ENCODE data around the gene MAN2C1. TPM values are rescaled to one million over a fixed set of nuclear protein-coding genes. Genes with fewer than 3 reads are reported as not detected.
A peak's percentile ranks its signal among the peaks of the same experiment; 100 is the strongest.
"Not testable (repeated sequence)": the region's sequence is repeated elsewhere in the genome, so short reads cannot be mapped to it uniquely, and the experiment has no call there.

Gene MAN2C1
- total RNA-seq, 1 donor from 2014 or later = 96.1 TPM

DNA sequence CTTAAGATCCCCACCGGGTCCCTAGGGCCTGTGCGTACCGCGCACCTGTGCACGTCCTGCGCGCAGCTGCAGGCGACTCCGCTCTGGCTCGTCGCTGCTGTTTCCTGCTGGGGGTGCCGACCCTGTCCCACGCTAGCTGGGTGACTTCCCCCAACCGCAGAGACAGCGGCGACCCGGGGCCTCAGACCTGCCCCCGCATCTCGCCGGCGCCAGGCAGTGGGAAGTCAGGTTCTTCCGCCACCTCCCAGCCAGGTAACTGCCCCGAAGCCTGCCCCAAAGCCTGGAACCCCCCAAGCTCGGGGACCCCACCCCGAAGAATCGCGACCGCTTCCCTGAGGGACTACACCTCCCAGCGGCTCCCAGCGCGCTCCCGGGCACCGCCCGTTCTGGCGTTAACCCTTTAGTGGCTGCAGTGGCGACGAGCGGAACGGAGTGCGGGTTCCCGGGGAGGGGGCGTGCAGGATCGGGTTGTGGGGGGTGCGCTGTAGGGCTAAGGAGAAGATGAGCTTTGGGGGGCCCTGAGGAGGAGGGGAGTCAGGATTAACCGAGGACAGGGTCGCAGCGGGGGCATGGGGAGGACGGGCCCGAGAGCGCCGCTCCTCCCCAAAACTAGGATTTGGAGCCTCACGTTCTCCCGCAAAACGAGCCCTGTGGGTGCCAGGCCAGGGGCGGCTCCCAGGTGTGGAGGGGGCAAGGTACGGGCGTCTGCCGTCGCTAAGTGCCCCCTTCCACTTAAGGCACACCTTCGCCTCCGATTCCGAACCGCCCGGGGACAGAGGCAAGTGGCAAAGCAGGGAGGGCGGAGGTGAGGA lies 21.0 kb downstream of the MAN2C1 start:
- ATAC-seq (peak; percentile 85), DNase-seq (ENCODE audit: low spot score) (peak; percentile 82)

DNA sequence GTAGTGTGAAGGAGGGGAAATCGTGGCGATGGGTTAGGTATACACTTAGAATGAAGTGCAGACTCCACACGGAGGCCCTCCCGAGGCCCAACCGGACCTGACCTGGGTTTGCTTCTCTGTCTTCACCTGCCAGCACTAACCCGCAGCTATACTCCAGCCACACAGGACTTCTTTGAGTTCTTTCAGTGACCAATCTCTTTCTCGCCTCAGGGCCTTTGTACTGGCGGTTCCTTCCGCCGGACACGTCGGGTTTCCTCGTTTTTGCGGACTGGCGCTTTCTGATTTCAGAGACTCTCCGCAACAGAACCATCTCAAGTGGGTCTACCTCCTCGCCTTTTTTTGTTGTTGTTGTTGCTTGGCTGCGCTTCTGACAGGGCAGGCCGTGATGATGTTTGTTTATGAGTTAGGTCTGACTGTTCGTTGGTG lies 21.6 kb downstream of the MAN2C1 start, which contains the start of gene NEIL1:
NEIL1 (plus strand) TSS at position 244 of the 426 bp plus-strand sequence. CDS start 1,867 bp downstream, outside the sequence.
- no peak for DNase-seq (ENCODE audit: low spot score)

GRCh38 chr15:75343953-75344352 lies 24.5 kb downstream of the MAN2C1 start:
- DNase-seq (ENCODE audit: low spot score); ATAC-seq: not testable (repeated sequence)

More for the DNA sequence above, 21.6 kb downstream of the MAN2C1 start, which contains the start of gene NEIL1:
- peak; percentile 34 for ATAC-seq

GRCh38 chr15:75342221-75342620 lies 26.2 kb downstream of the MAN2C1 start:
- ATAC-seq (no peak), DNase-seq (ENCODE audit: low spot score) (no peak)

- DNase-seq (ENCODE audit: low spot score) = no peak
- ATAC-seq = no peak
Observed at GRCh38 chr15:75339531-75340240, 28.7 kb downstream of the MAN2C1 start.

DNA sequence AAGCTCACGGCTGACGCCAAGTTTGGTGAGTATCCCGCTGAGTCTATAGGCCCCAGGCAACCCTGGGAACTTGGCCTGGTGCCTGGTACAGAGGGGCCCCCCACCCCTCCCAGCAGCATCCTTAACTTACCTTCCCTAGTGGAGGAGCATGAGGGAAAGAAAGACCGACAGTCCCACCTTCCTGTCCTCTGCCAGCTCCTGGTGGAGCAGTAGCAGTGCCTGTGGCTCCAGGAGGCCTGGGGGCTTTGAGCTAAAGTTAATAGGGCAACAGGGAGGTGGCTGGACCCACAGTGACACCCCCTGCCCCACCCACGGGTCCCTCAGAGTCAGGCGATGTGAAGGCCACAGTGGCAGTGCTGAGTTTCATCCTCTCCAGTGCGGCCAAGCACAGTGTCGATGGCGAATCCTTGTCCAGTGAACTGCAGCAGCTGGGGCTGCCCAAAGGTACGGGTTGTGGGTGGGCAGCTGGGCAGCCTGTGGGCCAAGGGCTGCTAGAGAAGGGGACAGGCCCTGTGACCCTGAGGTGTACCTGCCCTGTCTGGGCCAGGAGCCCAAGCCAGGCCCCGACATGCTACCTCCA lies 29.7 kb downstream of the MAN2C1 start:
- DNase-seq (ENCODE audit: low spot score) (no peak), ATAC-seq (no peak)

DNA sequence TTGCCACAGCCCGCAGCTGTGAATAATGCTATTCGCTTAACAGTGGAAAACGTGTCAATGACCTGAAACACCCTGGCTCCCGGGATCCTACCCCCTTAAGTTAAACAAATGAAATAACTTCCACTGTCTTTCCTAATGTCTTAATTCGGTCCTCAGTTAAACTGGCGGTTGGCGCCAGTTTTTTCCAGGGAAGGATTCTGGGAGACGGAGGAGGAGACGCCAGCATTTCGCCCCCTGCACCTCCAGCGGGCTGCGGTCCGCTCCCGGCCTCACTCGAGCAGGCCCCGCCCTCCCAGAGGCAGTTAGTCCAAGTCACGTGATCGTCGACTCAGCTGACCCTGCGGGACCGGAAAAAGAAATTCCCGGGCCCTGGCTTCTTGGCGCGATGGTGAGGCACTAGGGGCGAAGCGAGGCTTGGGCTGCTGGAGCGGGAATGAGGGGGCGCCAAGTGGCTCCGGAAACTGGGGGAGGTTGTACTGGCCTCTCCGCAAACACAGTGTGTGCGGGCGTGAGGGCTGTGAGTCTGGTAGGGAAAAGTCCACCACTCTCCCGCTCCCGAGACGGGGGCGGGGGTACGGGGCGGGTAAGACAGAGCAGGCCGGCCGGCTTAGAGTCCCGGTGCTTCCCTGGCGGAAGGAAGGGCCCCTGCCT lies 32.6 kb downstream of the MAN2C1 start, which contains the start of gene COMMD4:
COMMD4 (plus strand) TSS at position 359 of the 651 bp plus-strand sequence; CDS start at position 386, 27 bp downstream.
- ATAC-seq = peak; percentile 96
- peak; percentile 96 for DNase-seq (ENCODE audit: low spot score)

- DNase-seq (ENCODE audit: low spot score) = no peak
- no peak for ATAC-seq
Observed at GRCh38 chr15:75335313-75335704, 33.1 kb downstream of the MAN2C1 start.

DNA sequence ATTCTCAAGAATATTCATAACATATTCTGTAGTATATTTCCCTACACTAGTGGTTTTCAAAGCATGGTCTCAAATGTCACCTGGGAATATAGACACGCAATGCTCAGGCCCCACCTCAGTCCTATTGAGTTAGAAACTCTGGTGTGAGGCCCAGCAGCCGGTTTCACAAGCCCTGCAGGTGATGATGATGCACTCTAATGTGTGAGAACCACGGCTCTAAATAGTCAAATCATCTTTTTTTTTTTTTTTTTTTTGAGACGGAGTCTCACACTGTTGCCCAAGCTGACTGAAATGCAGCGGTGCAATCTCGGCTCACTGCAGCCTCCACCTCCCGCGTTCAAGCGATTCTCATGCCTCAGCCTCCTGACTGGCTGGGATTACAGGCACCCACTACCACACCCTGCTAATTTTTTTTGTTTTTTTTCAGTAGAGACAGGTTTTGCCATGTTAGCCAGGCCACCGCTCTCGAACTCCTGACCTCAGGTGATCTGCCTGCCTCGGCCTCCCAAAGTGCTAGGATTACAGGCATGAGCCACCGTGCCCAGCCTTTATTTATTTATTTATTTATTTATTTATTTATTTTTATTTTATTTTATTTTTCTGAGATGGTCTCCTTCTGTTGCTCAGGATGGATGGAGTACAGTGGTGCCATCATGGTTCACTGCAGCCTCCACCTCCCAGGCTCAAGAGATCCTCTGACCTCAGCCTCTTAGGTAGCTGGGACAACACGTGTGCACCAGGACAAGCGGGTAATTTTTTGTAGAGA lies 34.6 kb downstream of the MAN2C1 start:
- not testable (repeated sequence) for DNase-seq (ENCODE audit: low spot score); ATAC-seq

DNA sequence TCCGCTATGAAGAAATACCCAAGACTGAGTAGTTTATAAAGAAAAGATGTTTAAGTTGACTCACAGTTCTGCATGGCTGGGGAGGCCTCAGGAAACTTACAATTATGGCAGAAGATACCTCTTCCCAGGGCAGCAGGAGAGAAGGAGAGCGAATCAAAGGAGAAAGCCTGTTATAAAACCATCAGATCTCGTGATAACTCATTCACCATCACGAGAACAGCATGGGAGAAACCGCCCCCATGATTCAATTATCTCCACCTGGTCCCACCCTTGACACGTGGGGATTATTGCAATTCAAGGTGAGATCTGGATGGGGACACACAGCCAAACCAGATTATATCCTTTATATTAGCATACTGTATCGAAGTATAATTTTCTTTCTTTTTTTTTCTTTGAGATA lies 36.3 kb downstream of the MAN2C1 start:
- not testable (repeated sequence) for ATAC-seq; DNase-seq (ENCODE audit: low spot score)

- DNase-seq (ENCODE audit: low spot score) (no peak), ATAC-seq (no peak)
Observed at GRCh38 chr15:75329571-75329970, 38.8 kb downstream of the MAN2C1 start.

- DNase-seq (ENCODE audit: low spot score) (no peak), ATAC-seq (no peak)
Observed at GRCh38 chr15:75328493-75329314, 39.7 kb downstream of the MAN2C1 start.

GRCh38 chr15:75327491-75327890 lies 40.9 kb downstream of the MAN2C1 start:
- no peak for ATAC-seq
- DNase-seq (ENCODE audit: low spot score) = no peak

- no peak for ATAC-seq
Observed at GRCh38 chr15:75327005-75327404, 41.4 kb downstream of the MAN2C1 start.

GRCh38 chr15:75325922-75326321 lies 42.5 kb downstream of the MAN2C1 start:
- DNase-seq (ENCODE audit: low spot score) (no peak), ATAC-seq (no peak)

More at GRCh38 chr15:75327005-75327404, 41.4 kb downstream of the MAN2C1 start:
- no peak for DNase-seq (ENCODE audit: low spot score)

GRCh38 chr15:75321711-75322110 lies 46.7 kb downstream of the MAN2C1 start:
- ATAC-seq = no peak
- DNase-seq (ENCODE audit: low spot score) = no peak

DNA sequence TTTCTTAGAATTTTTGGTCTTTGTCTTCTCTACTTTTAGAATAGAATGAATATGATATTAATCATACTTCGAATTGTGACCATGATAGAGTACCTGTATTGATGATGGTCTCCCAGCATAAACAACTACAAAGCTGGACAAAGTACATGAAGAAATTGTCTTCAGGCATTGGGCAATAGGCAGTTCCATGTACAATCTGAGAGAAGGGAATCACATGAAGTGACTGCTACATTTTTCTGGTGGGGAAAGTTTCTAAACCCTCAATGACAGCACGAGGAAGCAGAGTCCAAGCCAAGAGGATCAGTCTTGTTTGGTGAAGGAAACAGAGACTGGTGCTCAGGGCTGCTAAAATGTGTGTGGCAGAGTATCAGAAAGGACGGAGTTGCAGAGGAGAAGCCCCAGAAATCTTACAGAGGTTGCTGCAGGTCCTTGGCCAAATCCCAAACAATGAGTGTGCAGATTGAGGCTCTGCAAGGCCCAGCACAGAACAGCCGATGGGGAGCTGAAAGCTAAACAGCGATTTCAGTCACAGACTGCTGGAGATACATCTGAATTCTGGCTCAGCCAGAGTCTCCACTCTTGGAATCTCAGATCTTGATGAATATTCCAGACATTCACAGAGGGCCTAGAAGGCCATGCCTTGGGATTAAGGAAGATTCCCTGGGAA lies 49.0 kb downstream of the MAN2C1 start:
- not testable (repeated sequence) for DNase-seq (ENCODE audit: low spot score); ATAC-seq

GRCh38 chr15:75314552-75315290 lies 53.7 kb downstream of the MAN2C1 start:
- ATAC-seq (no peak), DNase-seq (ENCODE audit: low spot score) (no peak)
